ENCODE measurements around the gene GPR3.

Gene GPR3

GRCh38 chr1:27358928-27359313 lies 33.5 kb upstream of the GPR3 start:
- DNase-seq (ENCODE audit: low spot score) = no peak

GRCh38 chr1:27359822-27360158 lies 32.6 kb upstream of the GPR3 start:
- no peak for DNase-seq (ENCODE audit: low spot score)

DNA sequence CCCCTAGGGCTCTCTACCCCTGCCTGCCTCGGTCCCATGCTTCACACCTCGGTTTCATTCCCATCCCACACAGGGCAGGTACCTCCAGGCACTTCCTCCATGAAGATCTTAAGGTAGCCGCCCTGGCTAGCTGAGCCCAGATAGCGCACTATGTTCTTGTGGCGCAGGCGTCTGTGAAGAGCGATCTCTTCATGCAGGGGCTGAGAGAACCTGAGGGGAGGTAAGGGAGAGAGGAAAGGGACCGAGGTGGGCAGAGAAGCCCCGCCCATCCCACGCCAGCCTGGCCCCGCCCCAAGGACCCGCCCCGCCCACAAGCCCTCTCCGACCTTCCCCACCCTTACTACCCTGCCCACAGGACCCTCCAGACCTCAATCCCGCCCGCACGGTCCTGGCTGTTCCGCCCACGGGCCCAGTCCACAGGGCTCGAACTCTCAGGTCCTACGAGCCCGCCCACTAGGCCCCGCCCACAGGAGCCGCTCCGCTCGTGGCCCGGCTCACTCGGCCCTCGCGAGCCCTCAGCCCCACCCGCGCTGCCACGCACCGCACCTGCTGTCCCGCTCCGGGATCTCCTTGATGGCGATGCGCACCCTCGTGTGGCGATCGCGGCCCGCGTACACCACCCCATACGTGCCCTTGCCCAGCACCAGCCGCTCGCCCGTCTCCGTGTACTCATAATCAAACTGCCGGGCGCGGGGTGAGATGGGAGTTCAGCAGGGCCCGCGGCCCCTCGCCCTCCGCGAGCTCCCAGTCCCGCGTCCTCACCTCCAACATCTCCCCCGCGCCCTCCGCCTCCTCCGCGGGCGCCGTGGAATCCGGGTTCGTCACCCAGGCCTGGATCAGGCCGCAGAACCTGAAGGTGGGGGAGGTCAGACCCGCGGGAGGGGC lies 32.0 kb upstream of the GPR3 start:
- no peak for DNase-seq (ENCODE audit: low spot score)

DNA sequence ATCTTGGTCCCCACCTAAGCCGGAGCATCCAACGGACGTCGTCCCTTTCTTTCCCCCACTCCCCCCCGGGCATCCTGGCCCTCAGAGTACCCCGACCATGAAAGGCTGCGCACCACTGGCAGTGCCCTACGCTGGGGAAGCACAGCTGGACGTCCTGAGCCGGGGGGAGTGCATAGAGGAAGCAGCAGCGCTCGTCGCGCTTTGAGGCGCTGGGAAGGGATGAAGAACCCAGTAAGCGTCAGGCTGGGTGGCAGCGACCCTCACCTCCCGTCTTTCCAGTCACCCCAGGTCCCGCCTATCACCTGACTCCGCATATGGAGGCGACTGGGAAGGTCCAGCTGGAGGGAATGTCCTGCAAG lies 31.4 kb upstream of the GPR3 start:
- DNase-seq (ENCODE audit: low spot score) = no peak

- DNase-seq (ENCODE audit: low spot score) = no peak
Measured at GRCh38 chr1:27361553-27361952, 30.9 kb upstream of the GPR3 start.

DNA sequence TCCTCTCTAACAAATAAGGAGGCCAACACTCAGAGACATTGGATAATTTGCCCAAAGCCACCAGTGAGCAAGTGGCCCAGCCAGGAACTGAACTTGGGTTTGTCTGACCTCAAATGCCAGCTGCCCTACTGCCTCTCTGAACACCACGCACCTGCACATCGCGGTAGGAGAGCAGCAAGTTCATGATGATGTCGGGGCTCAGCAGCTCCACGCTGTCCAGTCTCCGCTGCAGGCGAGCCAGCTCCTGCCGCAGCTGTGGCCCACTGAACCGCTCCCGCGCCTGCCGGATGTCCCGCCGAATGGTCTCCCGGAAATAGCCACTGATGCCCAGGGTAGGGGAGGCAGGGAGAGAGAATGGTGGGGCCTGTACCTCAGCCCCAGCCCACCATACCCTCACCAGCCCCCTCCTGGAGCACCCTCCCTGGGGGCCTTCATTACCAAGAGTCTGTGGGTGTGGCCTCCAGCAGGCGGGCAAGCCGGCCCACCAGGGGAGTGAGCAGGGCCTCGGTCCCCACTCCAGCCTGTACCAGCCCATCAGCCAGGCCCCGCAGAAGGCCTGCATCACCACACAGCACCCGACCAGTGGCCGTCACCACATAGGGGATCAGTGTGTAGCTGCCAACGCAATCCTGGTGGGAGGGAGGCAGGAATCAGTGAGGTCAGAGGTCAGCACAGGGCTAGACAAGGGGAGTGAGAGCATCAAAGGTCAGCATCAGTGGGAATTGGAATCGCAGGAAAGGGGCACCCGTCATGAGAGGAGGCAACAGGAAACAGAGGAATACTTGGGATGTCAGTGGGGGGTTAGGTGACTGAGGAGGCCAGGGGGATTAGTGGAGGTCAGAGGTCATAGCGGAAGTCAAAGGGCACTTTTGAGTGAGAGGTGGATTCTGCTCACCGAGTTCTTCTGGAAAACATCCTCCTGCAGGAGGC lies 28.4 kb upstream of the GPR3 start:
- no peak for DNase-seq (ENCODE audit: low spot score)

DNA sequence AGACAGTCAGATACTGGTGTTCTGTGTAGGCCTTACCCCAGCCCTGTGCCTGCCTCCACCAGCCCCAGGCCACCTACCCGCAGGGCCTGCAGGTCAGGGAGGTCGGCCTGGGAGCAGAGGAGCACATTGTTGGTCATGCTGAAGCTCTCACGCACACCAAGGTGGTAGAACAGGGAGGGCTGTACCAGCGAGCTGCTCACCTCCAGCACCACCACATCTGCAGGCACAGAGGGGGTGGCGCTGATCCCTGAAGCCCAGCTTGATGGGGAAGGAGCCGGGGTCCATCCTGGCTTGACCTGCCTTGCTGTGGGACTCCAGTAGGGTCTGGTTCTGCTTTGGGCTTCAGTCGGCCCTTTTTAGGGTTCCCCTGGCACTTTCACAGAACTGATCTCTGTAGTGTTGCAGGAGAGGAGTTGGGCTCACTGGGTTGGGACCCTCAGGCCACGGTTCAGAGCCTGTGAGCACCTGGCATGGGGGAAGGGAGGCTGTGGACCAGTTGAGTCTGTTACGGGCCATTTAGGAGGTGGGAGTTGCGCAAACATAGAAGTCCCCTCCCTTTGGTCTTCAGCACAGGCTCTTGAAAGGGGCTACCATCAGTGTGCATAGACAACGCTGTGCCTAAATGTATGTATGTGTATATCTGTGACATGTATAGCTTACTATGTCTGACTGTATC lies 27.6 kb upstream of the GPR3 start:
- no peak for DNase-seq (ENCODE audit: low spot score)

- DNase-seq (ENCODE audit: low spot score) = peak; percentile 97
Measured at GRCh38 chr1:27365372-27366112, 26.9 kb upstream of the GPR3 start.

GRCh38 chr1:27366113-27366410 lies 26.4 kb upstream of the GPR3 start:
- peak; percentile 82 for DNase-seq (ENCODE audit: low spot score)

DNA sequence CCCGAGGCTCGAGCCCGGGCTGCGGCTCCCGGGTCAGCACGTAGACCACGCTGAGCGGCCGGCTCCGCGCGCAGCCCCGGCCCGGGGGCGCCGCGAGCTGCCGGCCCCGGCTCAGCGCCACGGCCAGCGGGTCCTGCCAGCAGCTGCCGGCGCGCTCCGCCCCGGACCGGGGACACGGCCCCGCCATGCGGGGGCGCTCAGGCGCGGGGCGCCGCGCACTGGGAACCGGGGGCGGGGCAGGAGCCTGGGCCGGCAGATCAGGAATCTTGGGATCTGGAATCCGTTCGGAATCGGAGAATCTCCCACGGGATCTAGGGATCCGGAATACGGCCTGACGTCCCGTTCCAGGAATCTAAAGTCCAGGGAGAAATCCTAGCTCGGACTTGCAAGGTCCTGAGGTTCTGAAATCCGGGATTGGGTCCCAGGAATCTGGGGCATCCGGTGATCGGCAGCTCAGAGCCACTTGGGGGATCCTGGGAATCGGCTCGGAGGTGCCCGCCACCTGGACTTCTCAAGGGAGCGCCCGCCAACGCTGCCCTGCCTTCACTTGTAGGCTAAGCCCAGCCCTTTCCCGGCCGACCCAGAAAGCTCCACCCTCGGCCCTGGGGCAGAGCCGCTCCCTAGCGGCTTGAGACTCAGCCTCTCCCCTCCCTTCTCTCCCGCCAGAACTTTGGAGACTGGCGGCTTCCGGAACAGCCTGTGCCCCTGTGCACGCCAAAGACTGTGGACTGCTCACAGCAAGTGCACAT lies 25.8 kb upstream of the GPR3 start, which contains the start of gene MAP3K6:
MAP3K6 (minus strand) TSS at position 551 of the 749 bp plus-strand sequence; CDS start at position 187, 364 bp downstream.
- peak; percentile 92 for DNase-seq (ENCODE audit: low spot score)

- DNase-seq (ENCODE audit: low spot score) = no peak
Measured at GRCh38 chr1:27367160-27367650, 25.2 kb upstream of the GPR3 start.

DNA sequence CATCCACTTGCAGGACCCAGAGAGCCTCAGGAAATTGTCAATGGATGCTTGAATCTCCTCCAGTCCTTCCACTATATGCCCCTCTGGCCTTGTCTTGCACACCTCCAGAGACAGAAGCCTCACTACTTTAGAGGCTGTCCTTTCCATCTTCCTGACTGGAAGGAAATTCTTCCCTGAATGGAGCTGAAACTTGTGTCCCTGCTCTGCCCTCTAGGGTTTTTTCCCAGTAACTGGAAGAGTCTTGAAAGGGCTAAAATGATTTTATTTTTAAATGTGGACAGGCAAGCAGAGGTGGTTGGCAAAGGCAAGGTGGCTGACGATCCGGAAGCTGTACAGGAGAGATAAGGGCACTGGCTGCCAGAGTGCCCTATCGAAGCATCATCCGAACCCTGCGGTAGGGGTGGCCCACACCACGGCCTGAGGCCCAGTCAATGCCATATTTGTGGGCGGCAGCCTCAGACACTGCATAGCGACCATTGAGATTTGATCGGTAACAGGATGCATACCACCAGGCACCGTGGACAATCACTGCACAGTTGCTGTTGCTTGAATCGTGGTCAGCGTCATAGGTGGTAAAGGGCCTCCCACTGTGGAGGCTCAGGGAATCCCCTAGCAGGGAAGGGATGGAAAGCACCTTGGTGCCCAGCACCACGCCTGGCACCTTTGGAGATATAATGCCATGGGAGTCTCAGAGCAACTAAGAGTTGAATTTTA lies 23.4 kb upstream of the GPR3 start:
- peak; percentile 22 for DNase-seq (ENCODE audit: low spot score)

DNA sequence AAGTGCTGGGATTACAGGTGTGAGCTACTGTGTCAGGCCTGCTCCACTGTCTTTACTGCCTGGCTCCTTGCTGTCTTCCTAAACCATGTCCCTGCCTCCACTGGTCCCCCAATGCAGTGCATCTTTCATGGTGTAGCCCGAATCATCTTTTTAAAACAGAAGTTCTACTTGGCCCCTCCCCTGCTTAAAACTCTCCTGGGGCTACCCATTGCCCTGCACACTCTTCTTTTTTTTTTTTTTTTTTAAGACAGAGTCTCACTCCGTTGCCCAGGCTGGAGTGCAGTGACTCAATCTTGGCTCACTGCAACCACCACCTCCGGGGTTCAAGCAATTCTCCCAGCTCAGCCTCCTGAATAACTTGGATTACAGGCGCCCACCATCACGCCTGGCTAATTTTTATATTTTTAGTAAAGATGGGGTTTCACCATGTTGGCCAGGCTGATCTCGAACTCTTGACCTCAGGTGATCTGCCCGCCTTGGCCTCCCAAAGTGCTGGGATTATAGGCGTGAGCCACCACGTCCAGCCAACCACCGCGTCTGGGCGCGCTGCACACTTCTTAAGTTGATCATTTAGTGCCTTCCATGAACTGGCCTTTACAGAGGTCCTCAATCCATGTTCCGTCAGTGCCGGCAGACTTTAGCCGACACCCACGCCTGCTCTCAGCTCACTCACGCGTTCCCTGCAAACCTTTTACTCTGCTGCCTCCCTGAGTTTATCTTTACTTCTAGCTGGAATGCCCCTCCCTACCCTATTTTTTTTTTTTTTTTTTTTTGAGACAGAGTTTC lies 20.2 kb upstream of the GPR3 start:
- no peak for DNase-seq (ENCODE audit: low spot score)

GRCh38 chr1:27372808-27373690 lies 19.4 kb upstream of the GPR3 start:
- DNase-seq (ENCODE audit: low spot score) = peak; percentile 27

- no peak for DNase-seq (ENCODE audit: low spot score)
Measured at GRCh38 chr1:27374362-27375086, 17.9 kb upstream of the GPR3 start, which contains the start of gene FCN3. FCN3 (minus strand) TSS chr1:27374824; CDS start chr1:27374818, 6 bp downstream.

- no peak for DNase-seq (ENCODE audit: low spot score)
Measured at GRCh38 chr1:27377760-27378495, 14.5 kb upstream of the GPR3 start.

DNA sequence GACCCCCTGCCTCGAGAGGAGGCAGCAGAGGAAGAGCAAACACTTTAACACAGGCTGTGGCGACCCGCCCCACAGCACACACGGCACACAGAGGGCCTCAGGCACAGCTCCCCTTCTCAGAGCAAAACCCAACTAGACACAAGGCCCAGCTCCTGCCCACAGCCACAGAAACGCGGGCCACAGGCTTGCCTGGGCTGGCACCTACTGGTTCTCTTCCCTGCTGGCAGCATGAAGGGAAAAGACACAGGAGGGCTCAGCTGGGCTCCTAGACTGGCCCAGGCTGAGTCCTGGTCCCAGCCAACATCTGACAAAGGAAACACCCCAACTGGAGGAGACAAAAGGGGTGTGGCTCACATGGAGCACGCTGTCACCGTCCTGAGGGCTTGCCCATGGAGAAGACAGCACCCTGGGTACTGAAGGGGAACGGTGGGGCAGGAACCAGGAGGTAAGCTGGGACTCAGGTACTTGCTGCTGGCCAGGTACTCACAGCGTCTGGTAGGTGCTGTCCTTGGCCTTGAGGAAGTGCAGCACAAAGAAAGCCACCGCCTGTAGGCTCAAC lies 12.8 kb upstream of the GPR3 start:
- DNase-seq (ENCODE audit: low spot score) = no peak
